ENCODE measurements around the gene ELOVL3.

ELOVL3 gene

GRCh38 chr10:102225646-102226541, at the start of gene ELOVL3:
Gene ELOVL3 (plus strand): TSS chr10:102226299. CDS start chr10:102226549, 250 bp downstream.
- no peak within 1 kb of the TSS for H3K4me3 ChIP-seq (ENCODE audit: low read length)
- H3K27me3 ChIP-seq (ENCODE audit: low read depth, low read length), result peaks cover 10% of the 10 kb centered on the region; the same call in 1 of the 2 replicates
- no peaks in the 10 kb centered on the region for H4K20me1 ChIP-seq (ENCODE audit: insufficient read depth, low read length)
- no peaks in the 10 kb centered on the region for H3K9me3 ChIP-seq (ENCODE audit: insufficient read depth, low read length)
- H3K79me2 ChIP-seq (ENCODE audit: low read length), result no peaks in the 10 kb centered on the region
- no peaks in the 10 kb centered on the region for H3K36me3 ChIP-seq (replicated peaks; ENCODE audit: low read depth, low read length)
- no peak within 1 kb of the TSS for H3K27ac ChIP-seq (ENCODE audit: low read length)
- no peak within 1 kb of the TSS for H3K4me2 ChIP-seq (ENCODE audit: low read length)
- no peak within 1 kb of the TSS for H2AFZ ChIP-seq (ENCODE audit: low read depth, low read length)
- H3K4me1 ChIP-seq (ENCODE audit: low read length), result no peaks in the 10 kb centered on the region; the same call in 1 of the 2 replicates
- TF ChIP-seq EZH2phosphoT487 (IDR thresholded peaks at IDR 0.05; ENCODE audit: low read depth) (no peak), CTCF (IDR thresholded peaks at IDR 0.05; ENCODE audit: low read depth, low read length) (no peak)
- no peak within 1 kb of the TSS for H3K9ac ChIP-seq (ENCODE audit: low read length)

GRCh38 chr10:102184606-102185005, 41.5 kb upstream of the ELOVL3 start:
- H3K9ac ChIP-seq (ENCODE audit: low read length), result no peak overlapping the region
- H4K20me1 ChIP-seq (ENCODE audit: insufficient read depth, low read length), result no peaks in the 10 kb centered on the region
- no peak overlapping the region for H2AFZ ChIP-seq (ENCODE audit: low read depth, low read length)
- H3K9me3 ChIP-seq (ENCODE audit: insufficient read depth, low read length), result no peaks in the 10 kb centered on the region
- H3K4me2 ChIP-seq (ENCODE audit: low read length), result no peak overlapping the region
- peaks cover 6% of the 10 kb centered on the region for H3K4me1 ChIP-seq (ENCODE audit: low read length)
- TF ChIP-seq EZH2phosphoT487 (IDR thresholded peaks at IDR 0.05; ENCODE audit: low read depth) (no peak), CTCF (IDR thresholded peaks at IDR 0.05; ENCODE audit: low read depth, low read length) (no peak)
- no peaks in the 10 kb centered on the region for H3K79me2 ChIP-seq (ENCODE audit: low read length)
- no peaks in the 10 kb centered on the region for H3K27me3 ChIP-seq (ENCODE audit: low read depth, low read length)
- no peak overlapping the region for H3K4me3 ChIP-seq (ENCODE audit: low read length)
- no peaks in the 10 kb centered on the region for H3K36me3 ChIP-seq (replicated peaks; ENCODE audit: low read depth, low read length)
- no peak overlapping the region for H3K27ac ChIP-seq (ENCODE audit: low read length)

- no peaks in the 10 kb centered on the region for H3K79me2 ChIP-seq (ENCODE audit: low read length)
- H2AFZ ChIP-seq (ENCODE audit: low read depth, low read length), result no peak overlapping the region
- H3K9ac ChIP-seq (ENCODE audit: low read length), result no peak overlapping the region
- no peaks in the 10 kb centered on the region for H3K9me3 ChIP-seq (ENCODE audit: insufficient read depth, low read length)
- no peaks in the 10 kb centered on the region for H3K27me3 ChIP-seq (ENCODE audit: low read depth, low read length)
- no peaks in the 10 kb centered on the region for H3K36me3 ChIP-seq (replicated peaks; ENCODE audit: low read depth, low read length)
- TF ChIP-seq CTCF (IDR thresholded peaks at IDR 0.05; ENCODE audit: low read depth, low read length) (no peak), EZH2phosphoT487 (IDR thresholded peaks at IDR 0.05; ENCODE audit: low read depth) (no peak)
- H3K4me1 ChIP-seq (ENCODE audit: low read length), result peaks cover 6% of the 10 kb centered on the region
- H4K20me1 ChIP-seq (ENCODE audit: insufficient read depth, low read length), result no peaks in the 10 kb centered on the region
- H3K4me3 ChIP-seq (ENCODE audit: low read length), result no peak overlapping the region
- H3K27ac ChIP-seq (ENCODE audit: low read length), result no peak overlapping the region
- no peak overlapping the region for H3K4me2 ChIP-seq (ENCODE audit: low read length)
Measured at GRCh38 chr10:102185272-102185671, 40.8 kb upstream of the ELOVL3 start.

GRCh38 chr10:102185811-102186527, 40.1 kb upstream of the ELOVL3 start:
- Histone ChIP-seq H4K20me1 (ENCODE audit: insufficient read depth, low read length) (no peaks in the 10 kb centered on the region), H2AFZ (ENCODE audit: low read depth, low read length) (no peak overlapping the region), H3K9me3 (ENCODE audit: insufficient read depth, low read length) (no peaks in the 10 kb centered on the region), H3K36me3 (replicated peaks; ENCODE audit: low read depth, low read length) (no peaks in the 10 kb centered on the region), H3K4me1 (ENCODE audit: low read length) (peaks cover 6% of the 10 kb centered on the region), H3K4me3 (ENCODE audit: low read length) (no peak overlapping the region), H3K79me2 (ENCODE audit: low read length) (no peaks in the 10 kb centered on the region), H3K4me2 (ENCODE audit: low read length) (no peak overlapping the region), H3K9ac (ENCODE audit: low read length) (no peak overlapping the region), H3K27me3 (ENCODE audit: low read depth, low read length) (no peaks in the 10 kb centered on the region), H3K27ac (ENCODE audit: low read length) (no peak overlapping the region)
- TF ChIP-seq EZH2phosphoT487 (IDR thresholded peaks at IDR 0.05; ENCODE audit: low read depth) (no peak), CTCF (IDR thresholded peaks at IDR 0.05; ENCODE audit: low read depth, low read length) (no peak)

Data from OCI-LY3 (cell line).